HCT116 (cell line): Measurements from ENCODE around the gene SRGAP1. TPM values are rescaled to one million over a fixed set of nuclear protein-coding genes. Genes with fewer than 3 reads are reported as not detected.

ENCODE experiments used
- ATAC-seq: fragments of 200-7000 bp; cut with Tn5 transposase; 2 replicates; pipeline ENCODE4 v1.9.1; 2020; ENCODE audit warnings: mild to moderate bottlenecking, moderate library complexity
- BruUV-seq: library from RNA; stranded (reverse); fragments of 400-500 nt; replicated peaks from 2 replicates; lab custom pipeline; 2021; lab: Mats Ljungman, UMichigan
- CTCF ChIA-PET: fragments of 300-600 bp; sonication (Branson Sonifier 250); formaldehyde crosslinking; loops from one replicate; lab custom pipeline; 2021; ENCODE audit warnings: antibody characterized with exemption; lab: Charles Lee
- POLR2A ChIA-PET: fragments of 300-600, 350-600 bp; sonication (Branson Sonifier 250); formaldehyde crosslinking; loops from one replicate; lab custom pipeline; 2021; ENCODE audit warnings: antibody characterized with exemption; lab: Charles Lee
- RAD21 ChIA-PET, 2 experiments: fragments of 300-600 bp; sonication (Branson Sonifier 250); formaldehyde crosslinking; loops; one replicate each; lab custom pipeline; 2023; ENCODE audit warnings: low total read pairs in 2 of 2; ENCODE audit not compliant: uncharacterized antibody in 2 of 2, unreplicated experiment in 2 of 2, low non-redundant PET in 1 of 2; lab: Charles Lee
- DNase-seq: peaks from one replicate; pipeline ENCODE4 v3.0.0-alpha.2; 2010; ENCODE audit warnings: low read depth, low spot score
- H2AFZ ChIP-seq: fragments of 200-600 bp; shearing (Covaris generic), sonication (generic); 2 replicates; pipeline ENCODE4 v1.6.1; 2017; ENCODE audit warnings: low read depth, mixed run types, mixed read lengths, antibody characterized with exemption, low read length; ENCODE audit not compliant: poor library complexity, severe bottlenecking
- H3K27ac ChIP-seq: 2 replicates; pipeline ENCODE4 v1.5.1; 2012; ENCODE audit warnings: low read depth, low read length
- H3K27me3 ChIP-seq: fragments of 200-600 bp; sonication (generic); 2 replicates; pipeline ENCODE4 v1.6.1; 2016; ENCODE audit warnings: mixed run types, low read length, mixed read lengths; ENCODE audit not compliant: insufficient read depth
- H3K36me3 ChIP-seq, 2 experiments: fragments of 200-500 bp in 1 of 2; fragments of 200-600 bp in 1 of 2; sonication (Bioruptor generic) in 1 of 2; sonication (generic) in 1 of 2; 2 replicates each; pipeline versions ENCODE4 v1.5.1 to v1.6.1; 2014 to 2016; ENCODE audit warnings: low read length in 2 of 2, inconsistent platforms in 1 of 2, mixed read lengths in 1 of 2, mixed run types in 1 of 2; ENCODE audit not compliant: insufficient read depth in 2 of 2, control insufficient read depth in 1 of 2
- H3K4me1 ChIP-seq, 2 experiments: fragments of 200-600 bp in 1 of 2; sonication (generic) in 1 of 2; 2 replicates each; pipeline versions ENCODE4 v1.5.1 to v1.6.1; 2012 to 2017; ENCODE audit warnings: low read length in 2 of 2, inconsistent platforms in 1 of 2, mild to moderate bottlenecking in 1 of 2, mixed read lengths in 1 of 2, mixed run types in 1 of 2, moderate library complexity in 1 of 2; ENCODE audit not compliant: insufficient read depth in 2 of 2, control insufficient read depth in 1 of 2
- H3K4me2 ChIP-seq: fragments of 200-600 bp; sonication (generic); 2 replicates; pipeline ENCODE4 v1.6.1; 2017; ENCODE audit warnings: mixed run types, low read length, mixed read lengths
- H3K4me3 ChIP-seq, 2 experiments: fragments of 200-600 bp in 1 of 2; sonication (generic) in 1 of 2; replicated peaks in 1 of 2; 2 replicates each; pipeline ENCODE4 v1.5.1; 2011 to 2016; ENCODE audit warnings: low read length in 2 of 2, control low read depth in 1 of 2, low read depth in 1 of 2, mild to moderate bottlenecking in 1 of 2, mixed read lengths in 1 of 2, mixed run types in 1 of 2
- H3K79me2 ChIP-seq: fragments of 200-600 bp; sonication (generic); 2 replicates; pipeline ENCODE4 v1.6.1; 2017; ENCODE audit warnings: mild to moderate bottlenecking, mixed run types, low read length, moderate library complexity, mixed read lengths; ENCODE audit not compliant: insufficient read depth
- H3K9ac ChIP-seq: fragments of 200-600 bp; sonication (generic); 2 replicates; pipeline ENCODE4 v1.6.1; 2016; ENCODE audit warnings: low read length, mixed read lengths
- H3K9me2 ChIP-seq: fragments of 200-600 bp; sonication (generic), shearing (Covaris generic); 2 replicates; pipeline ENCODE4 v1.6.1; 2017; ENCODE audit warnings: mixed run types, mild to moderate bottlenecking, moderate library complexity; ENCODE audit not compliant: insufficient read depth
- H3K9me3 ChIP-seq, 2 experiments: fragments of 200-500 bp in 1 of 2; fragments of 200-600 bp in 1 of 2; sonication (Bioruptor generic) in 1 of 2; sonication (generic) in 1 of 2; 2 replicates each; pipeline ENCODE4 v1.6.1; 2014 to 2017; ENCODE audit warnings: low read length in 2 of 2, mixed read lengths in 2 of 2, inconsistent platforms in 1 of 2, low read depth in 1 of 2, mild to moderate bottlenecking in 1 of 2, mixed run types in 1 of 2, moderate library complexity in 1 of 2; ENCODE audit not compliant: control insufficient read depth in 1 of 2, insufficient read depth in 1 of 2
- H4K20me1 ChIP-seq: fragments of 200-600 bp; sonication (generic), shearing (Covaris generic); 2 replicates; pipeline ENCODE4 v1.6.1; 2017; ENCODE audit warnings: mixed run types, mild to moderate bottlenecking, moderate library complexity; ENCODE audit not compliant: insufficient read depth
- ATF3 ChIP-seq: IDR thresholded peaks from 2 replicates; pipeline ENCODE4 v1.6.1; 2012
- CBX3 ChIP-seq: IDR thresholded peaks from 2 replicates; pipeline ENCODE4 v1.6.1; 2012; ENCODE audit warnings: low read depth
- CEBPB ChIP-seq: IDR thresholded peaks from 2 replicates; pipeline ENCODE4 v1.6.1; 2012; ENCODE audit warnings: low read depth
- CTCF ChIP-seq, 3 experiments: fragments of 200-600 bp in 1 of 3; sonication (generic) in 1 of 3; IDR thresholded peaks in 2 of 3; conservative IDR thresholded peaks in 1 of 3; 2 replicates each; pipeline ENCODE4 v1.5.1; 2012 to 2017; ENCODE audit warnings: low read depth in 2 of 3, low read length in 2 of 3, antibody characterized with exemption in 1 of 3, borderline replicate concordance in 1 of 3, control low read depth in 1 of 3, mild to moderate bottlenecking in 1 of 3, mixed read lengths in 1 of 3, mixed run types in 1 of 3, moderate library complexity in 1 of 3; ENCODE audit not compliant: insufficient read depth in 1 of 3
- EGR1 ChIP-seq: IDR thresholded peaks from 2 replicates; pipeline ENCODE4 v1.6.1; 2012; ENCODE audit warnings: low read depth
- ELF1 ChIP-seq: IDR thresholded peaks from 2 replicates; pipeline ENCODE4 v1.6.1; 2012; ENCODE audit warnings: low read depth, borderline replicate concordance
- EZH2phosphoT487 ChIP-seq: fragments of 200-600 bp; IDR thresholded peaks from 2 replicates; pipeline ENCODE4 v1.6.1; 2018; ENCODE audit warnings: antibody characterized with exemption, borderline replicate concordance
- FOSL1 ChIP-seq: IDR thresholded peaks from 2 replicates; pipeline ENCODE4 v1.6.1; 2012; ENCODE audit warnings: low read depth
- JUND ChIP-seq: IDR thresholded peaks from 2 replicates; pipeline ENCODE4 v1.6.1; 2012
- POLR2A ChIP-seq: IDR thresholded peaks from 2 replicates; pipeline ENCODE4 v1.7.0; 2011; ENCODE audit warnings: borderline replicate concordance; ENCODE audit not compliant: insufficient read depth, insufficient read length; ENCODE audit errors: extremely low read depth
- POLR2AphosphoS5 ChIP-seq: IDR thresholded peaks from 2 replicates; pipeline ENCODE4 v1.6.1; 2011; ENCODE audit warnings: mild to moderate bottlenecking, low read depth, low read length, moderate library complexity
- RAD21 ChIP-seq: IDR thresholded peaks from 2 replicates; pipeline ENCODE4 v1.6.1; 2012; ENCODE audit warnings: low read depth, mild to moderate bottlenecking
- REST ChIP-seq: IDR thresholded peaks from 2 replicates; pipeline ENCODE4 v1.6.1; 2012; ENCODE audit warnings: low read depth
- SP1 ChIP-seq: IDR thresholded peaks from 2 replicates; pipeline ENCODE4 v1.6.1; 2012; ENCODE audit warnings: low read depth
- TCF7L2 ChIP-seq: IDR thresholded peaks from 2 replicates; pipeline ENCODE4 v1.7.0; 2011; ENCODE audit warnings: borderline replicate concordance, inconsistent platforms; ENCODE audit not compliant: insufficient read depth, insufficient read length; ENCODE audit errors: extremely low read depth
- YY1 ChIP-seq: IDR thresholded peaks from 2 replicates; pipeline ENCODE4 v1.6.1; 2011; ENCODE audit warnings: low read length, low read depth, moderate library complexity, mild to moderate bottlenecking; ENCODE audit not compliant: insufficient replicate concordance; ENCODE audit errors: extremely low read depth
- ZFX ChIP-seq: fragments of 450-650 bp; IDR thresholded peaks from 2 replicates; pipeline ENCODE4 v1.6.1; 2017
- intact Hi-C: fragments of 100-400 bp; cut with micrococcal nuclease; formaldehyde crosslinking; loops from 2 replicates; pipeline ENCODE4 v1.10.0; 2022
- total RNA-seq: library from RNA; stranded (reverse); gene quantifications from one replicate; pipeline ENCODE4 v1.2.1, GENCODE V29; 2021; ENCODE audit not compliant: unreplicated experiment

Gene SRGAP1
- total RNA-seq, 1 experiment from 2014 or later, result 16.6 TPM

GRCh38 chr12:63849641-63850040 is 5.1 kb downstream of the SRGAP1 start (continued):
- TF ChIP-seq EGR1 (no peak), ATF3 (no peak), ZFX (no peak), CBX3 (no peak), ELF1 (no peak), POLR2AphosphoS5 (no peak), FOSL1 (no peak), RAD21 (no peak), YY1 (no peak)
- TF ChIP-seq, all 23 proteins: peak for 0

- CTCF ChIA-PET, result interaction anchor here (1.9 kb wide), 1 partner anchor 9 kb away, joined by 8 read pairs; the partner anchor contains the start of gene SRGAP1
- intact Hi-C loops, result no loop called here
- no peaks in the 10 kb centered on the region for H3K27me3 ChIP-seq
- no peak overlapping the region for H3K9ac ChIP-seq
- no peak overlapping the region for H2AFZ ChIP-seq
- no peak overlapping the region for H3K27ac ChIP-seq
- H3K4me2 ChIP-seq, result no peak overlapping the region
- no peaks in the 10 kb centered on the region for H4K20me1 ChIP-seq
- H3K9me3 ChIP-seq, result no peaks in the 10 kb centered on the region
- ATAC-seq (no peak), DNase-seq (no peak)
- RAD21 ChIA-PET, result no interaction called here
- peaks cover 15 to 25% of the 10 kb centered on the region in 2 experiments; a peak in 3 of 4 replicates for H3K4me1 ChIP-seq
- H3K79me2 ChIP-seq, result peaks cover 96% of the 10 kb centered on the region
- H3K9me2 ChIP-seq, result no peaks in the 10 kb centered on the region
- BruUV-seq, result no TSS peak
- POLR2A ChIA-PET, result interaction anchor here (0.6 to 1.6 kb wide), 2 partner anchors 11 to 14 kb away, joined by 3 read pairs; no protein-coding TSS in a partner anchor
- H3K36me3 ChIP-seq, result no peaks in the 10 kb centered on the region
- H3K4me3 ChIP-seq, result no peak overlapping the region
- TF ChIP-seq EGR1, result no peak
- TF ChIP-seq SP1, result no peak
- TF ChIP-seq POLR2A, result no peak
- no peak for TF ChIP-seq YY1
- no peak for TF ChIP-seq EZH2phosphoT487
- no peak for TF ChIP-seq JUND
- TF ChIP-seq FOSL1, result no peak
- TF ChIP-seq CEBPB, result no peak
- no peak for TF ChIP-seq TCF7L2
- TF ChIP-seq ATF3, result no peak
- TF ChIP-seq REST, result no peak
- TF ChIP-seq POLR2AphosphoS5, result no peak
- TF ChIP-seq CTCF (IDR thresholded peaks at IDR 0.05 in 2 of 3, conservative IDR thresholded peaks at IDR 0.05 in 1 of 3; ENCODE audit: borderline replicate concordance in 1 of 3, insufficient read depth in 1 of 3, low read depth in 2 of 3, low read length in 2 of 3), result no peak
Observed at GRCh38 chr12:63853978-63854377, 9.5 kb downstream of the SRGAP1 start.
